Measurements from ENCODE around the gene TMEM45A. TPM values are rescaled to one million over a fixed set of nuclear protein-coding genes. Genes with fewer than 3 reads are reported as not detected.

The TMEM45A gene
- polyA plus RNA-seq, 1 donor from 2014 or later: 2.4 TPM

GRCh38 chr3:100527347-100527735, 34.9 kb downstream of the TMEM45A start:
- Histone ChIP-seq H3K27me3 (ENCODE audit: insufficient read depth, low read depth, low read length) (no peaks in the 10 kb centered on the region), H3K36me3 (ENCODE audit: insufficient read depth, low read length) (no peaks in the 10 kb centered on the region), H3K79me2 (replicated peaks; ENCODE audit: insufficient read depth, low read length) (no peaks in the 10 kb centered on the region), H2AFZ (ENCODE audit: low read depth, low read length) (no peak overlapping the region), H3K4me2 (ENCODE audit: low read length) (no peak overlapping the region), H3K9me3 (ENCODE audit: low read length) (no peaks in the 10 kb centered on the region), H4K20me1 (ENCODE audit: insufficient read depth) (no peaks in the 10 kb centered on the region), H3K9ac (ENCODE audit: low read length) (no peak overlapping the region), H3K4me3 (ENCODE audit: low read length) (no peak overlapping the region), H3K27ac (ENCODE audit: low read length) (no peak overlapping the region), H3F3A (ENCODE audit: insufficient read depth, low read length, poor library complexity, severe bottlenecking) (no peaks in the 10 kb centered on the region), H3K9me2 (ENCODE audit: insufficient read depth, low read length) (no peaks in the 10 kb centered on the region)
- TF ChIP-seq EP300 (conservative IDR thresholded peaks at IDR 0.05; ENCODE audit: poor library complexity, severe bottlenecking) (no peak), SMC3 (conservative IDR thresholded peaks at IDR 0.05; ENCODE audit: poor library complexity) (no peak), RAD21 (conservative IDR thresholded peaks at IDR 0.05) (no peak), MXI1 (conservative IDR thresholded peaks at IDR 0.05; ENCODE audit: poor library complexity, severe bottlenecking) (no peak), TAF1 (IDR thresholded peaks at IDR 0.05; ENCODE audit: low read depth) (no peak), EZH2 (IDR thresholded peaks at IDR 0.05; ENCODE audit: borderline replicate concordance, insufficient read depth, low read length, poor library complexity, severe bottlenecking) (no peak), REST (IDR thresholded peaks at IDR 0.05; ENCODE audit: borderline replicate concordance) (no peak), POLR2AphosphoS5 (IDR thresholded peaks at IDR 0.05) (no peak)
- TF ChIP-seq, protein P1, sequence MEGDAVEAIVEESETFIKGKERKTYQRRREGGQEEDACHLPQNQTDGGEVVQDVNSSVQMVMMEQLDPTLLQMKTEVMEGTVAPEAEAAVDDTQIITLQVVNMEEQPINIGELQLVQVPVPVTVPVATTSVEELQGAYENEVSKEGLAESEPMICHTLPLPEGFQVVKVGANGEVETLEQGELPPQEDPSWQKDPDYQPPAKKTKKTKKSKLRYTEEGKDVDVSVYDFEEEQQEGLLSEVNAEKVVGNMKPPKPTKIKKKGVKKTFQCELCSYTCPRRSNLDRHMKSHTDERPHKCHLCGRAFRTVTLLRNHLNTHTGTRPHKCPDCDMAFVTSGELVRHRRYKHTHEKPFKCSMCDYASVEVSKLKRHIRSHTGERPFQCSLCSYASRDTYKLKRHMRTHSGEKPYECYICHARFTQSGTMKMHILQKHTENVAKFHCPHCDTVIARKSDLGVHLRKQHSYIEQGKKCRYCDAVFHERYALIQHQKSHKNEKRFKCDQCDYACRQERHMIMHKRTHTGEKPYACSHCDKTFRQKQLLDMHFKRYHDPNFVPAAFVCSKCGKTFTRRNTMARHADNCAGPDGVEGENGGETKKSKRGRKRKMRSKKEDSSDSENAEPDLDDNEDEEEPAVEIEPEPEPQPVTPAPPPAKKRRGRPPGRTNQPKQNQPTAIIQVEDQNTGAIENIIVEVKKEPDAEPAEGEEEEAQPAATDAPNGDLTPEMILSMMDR (IDR thresholded peaks at IDR 0.05; ENCODE audit: poor library complexity, severe bottlenecking): no peak

DNA sequence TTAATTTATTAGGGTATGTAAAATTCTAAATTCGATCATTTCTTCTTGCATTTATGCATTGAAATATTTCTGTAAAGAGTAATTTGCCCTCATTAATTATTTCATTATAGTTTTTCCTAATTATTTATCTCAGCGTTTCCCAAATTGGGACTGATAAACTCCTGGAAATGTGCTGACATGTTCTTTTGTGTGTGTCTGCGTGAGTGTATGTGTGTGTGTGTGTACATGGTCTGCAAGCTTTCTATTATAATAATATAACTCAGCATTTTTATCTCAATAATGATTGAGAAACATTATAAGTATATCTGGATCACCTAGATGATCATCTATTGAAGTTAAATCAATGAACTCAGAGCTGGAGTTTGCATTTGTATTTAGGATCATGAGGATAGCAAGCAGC, 38.7 kb downstream of the TMEM45A start:
- no peaks in the 10 kb centered on the region for H3K9me3 ChIP-seq (ENCODE audit: low read length)
- H3F3A ChIP-seq (ENCODE audit: insufficient read depth, low read length, poor library complexity, severe bottlenecking): no peaks in the 10 kb centered on the region
- no peak overlapping the region for H2AFZ ChIP-seq (ENCODE audit: low read depth, low read length)
- no peak overlapping the region for H3K9ac ChIP-seq (ENCODE audit: low read length)
- H3K36me3 ChIP-seq (ENCODE audit: insufficient read depth, low read length): no peaks in the 10 kb centered on the region
- no peak overlapping the region for H3K4me3 ChIP-seq (ENCODE audit: low read length)
- no peaks in the 10 kb centered on the region for H3K27me3 ChIP-seq (ENCODE audit: insufficient read depth, low read depth, low read length)
- H3K4me2 ChIP-seq (ENCODE audit: low read length): no peak overlapping the region
- no peak overlapping the region for H3K27ac ChIP-seq (ENCODE audit: low read length)
- TF ChIP-seq EZH2 (IDR thresholded peaks at IDR 0.05; ENCODE audit: borderline replicate concordance, insufficient read depth, low read length, poor library complexity, severe bottlenecking) (no peak), RAD21 (conservative IDR thresholded peaks at IDR 0.05) (no peak), REST (IDR thresholded peaks at IDR 0.05; ENCODE audit: borderline replicate concordance) (no peak)
- no peaks in the 10 kb centered on the region for H3K79me2 ChIP-seq (replicated peaks; ENCODE audit: insufficient read depth, low read length)
- H4K20me1 ChIP-seq (ENCODE audit: insufficient read depth): no peaks in the 10 kb centered on the region
- no peaks in the 10 kb centered on the region for H3K9me2 ChIP-seq (ENCODE audit: insufficient read depth, low read length)

Data from neural cell (in vitro differentiated cells).